Activated T-cell treated with anti-CD3 and anti-CD28 coated beads, Interleukin-2, amount 50 U/mL, for 48 hours (primary cell): ENCODE measurements around the gene ASIC3.

Experiments
- DNase-seq, 2 experiments: peaks; one replicate each; pipeline ENCODE4 v3.0.0-alpha.2; 2020

Gene ASIC3

GRCh38 chr7:151087245-151088018, 39.1 kb downstream of the ASIC3 start:
- peak; percentile 58 to 66 for DNase-seq

- no peak for DNase-seq
Observed at GRCh38 chr7:151088019-151088855, 39.9 kb downstream of the ASIC3 start.

GRCh38 chr7:151088856-151089699, 40.7 kb downstream of the ASIC3 start:
- no peak for DNase-seq

GRCh38 chr7:151089893-151090730, 41.8 kb downstream of the ASIC3 start:
- no peak for DNase-seq

- DNase-seq, result no peak
Observed at GRCh38 chr7:151091003-151091402, 42.7 kb downstream of the ASIC3 start.

DNA sequence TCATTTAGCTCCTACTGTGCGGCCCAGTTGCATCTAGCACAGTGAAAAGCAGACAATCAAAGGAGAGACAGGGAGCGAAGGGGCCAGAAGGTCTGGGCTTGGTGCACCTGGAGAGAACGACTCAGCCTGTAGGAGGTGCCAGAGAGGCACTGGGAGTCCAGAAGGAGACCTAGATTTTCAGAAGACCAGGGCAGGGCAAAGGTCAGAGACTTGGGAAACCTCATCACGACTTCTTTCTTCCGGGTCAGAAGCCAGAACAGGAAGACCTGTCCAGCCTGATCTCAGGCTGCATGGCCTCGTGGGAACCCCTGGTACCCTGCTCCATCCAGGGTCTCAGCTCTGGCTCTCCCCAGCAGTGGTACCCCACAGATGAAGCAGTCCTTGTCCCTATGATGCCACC, 43.1 kb downstream of the ASIC3 start:
- peak in 1 of 2 experiments; percentile 51 for DNase-seq

DNA sequence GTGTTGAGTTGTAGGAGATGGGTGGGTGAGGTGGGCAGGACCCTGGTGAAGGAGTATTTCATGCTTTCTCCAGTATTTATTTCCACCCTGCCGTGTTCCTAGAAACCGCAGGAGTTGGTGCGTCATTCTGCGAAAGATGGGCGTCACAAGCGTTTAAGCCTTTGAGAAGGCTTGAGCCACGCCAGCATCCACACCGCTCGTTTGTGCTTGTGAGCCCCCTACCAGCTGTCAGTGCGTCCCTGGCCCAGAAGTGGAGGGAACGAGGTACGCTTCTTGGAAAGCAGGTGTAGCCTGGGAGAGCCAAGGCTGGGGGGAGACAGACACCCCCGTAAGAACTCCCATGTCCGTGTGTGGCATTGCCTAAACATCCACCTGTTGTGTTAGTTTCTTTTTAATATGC, 43.7 kb downstream of the ASIC3 start:
- DNase-seq, result no peak

DNA sequence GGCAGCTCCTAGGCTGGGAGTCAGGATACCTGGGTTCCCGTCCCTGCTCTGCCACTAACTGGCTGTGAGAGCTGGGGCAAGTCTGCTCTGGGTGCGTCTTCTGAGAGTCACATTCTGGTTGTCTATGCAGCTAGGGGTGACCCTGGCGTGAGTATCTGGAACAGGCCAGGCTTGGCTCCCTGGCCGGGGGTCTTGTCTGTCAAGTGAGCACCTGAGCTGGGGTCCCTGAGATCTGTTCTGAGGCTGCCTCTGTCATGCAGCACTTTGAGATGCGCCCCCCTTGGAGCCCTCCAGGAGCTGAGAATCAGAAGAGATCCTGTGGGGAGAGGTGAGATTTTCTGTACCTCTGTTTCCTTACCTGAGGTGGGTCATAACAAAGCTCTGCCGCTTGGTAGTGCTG, 45.4 kb downstream of the ASIC3 start:
- DNase-seq, result no peak

GRCh38 chr7:151094675-151095074, 46.3 kb downstream of the ASIC3 start:
- DNase-seq, result no peak

- no peak for DNase-seq
Observed at GRCh38 chr7:151095123-151095797, 46.9 kb downstream of the ASIC3 start.

DNA sequence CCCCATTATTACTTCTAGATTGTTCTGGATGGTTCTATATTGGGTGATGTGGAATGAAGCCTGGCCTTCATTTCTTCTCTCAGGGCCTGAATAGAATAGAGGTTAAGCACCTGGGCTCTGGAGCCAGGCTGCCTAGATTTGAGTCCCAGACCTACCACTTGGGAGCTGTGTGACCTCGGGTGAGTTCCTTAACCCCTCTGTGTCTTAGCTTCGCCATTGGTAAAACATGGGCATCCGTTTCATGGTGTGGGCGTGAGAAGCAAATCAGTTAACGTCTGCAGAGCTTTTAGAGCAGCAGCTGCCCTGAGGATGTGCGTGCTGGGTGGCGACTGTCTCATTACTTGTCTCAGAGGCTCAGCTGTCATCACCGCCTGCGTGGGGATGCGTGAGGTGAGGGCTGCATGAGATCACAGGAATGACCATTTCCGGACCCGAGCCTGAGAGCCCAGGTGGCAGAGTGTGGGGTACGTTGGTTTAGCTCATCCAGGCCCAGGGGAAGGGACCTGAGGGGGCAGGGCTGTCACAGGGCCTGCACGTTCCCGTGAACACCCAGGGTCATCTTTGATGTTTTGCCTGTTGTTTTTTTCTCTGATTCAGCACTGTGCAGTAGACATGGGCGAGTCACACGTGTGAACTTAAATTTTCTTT, 47.6 kb downstream of the ASIC3 start:
- no peak for DNase-seq

- DNase-seq, result no peak
Observed at GRCh38 chr7:151099486-151100211, 51.3 kb downstream of the ASIC3 start.

DNA sequence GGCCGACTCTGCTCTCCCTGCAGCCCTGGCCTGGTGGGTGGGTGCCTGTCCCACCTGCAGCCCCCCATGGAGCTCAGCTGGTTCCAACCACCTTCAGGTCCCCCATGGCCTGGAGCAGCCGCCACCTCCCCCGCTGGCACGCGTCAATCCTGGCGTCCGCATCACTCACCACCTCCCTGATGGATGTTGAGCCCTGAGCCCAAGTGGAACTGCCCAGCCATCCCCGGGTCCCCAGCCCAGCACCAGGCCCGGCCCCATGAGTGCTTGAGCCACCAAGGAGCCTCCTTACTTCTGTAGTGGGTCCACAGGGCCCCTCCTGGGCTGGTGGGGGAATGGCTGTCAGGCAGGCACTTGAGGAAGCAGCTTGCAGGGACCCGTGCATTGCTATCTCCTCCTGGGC, 52.6 kb downstream of the ASIC3 start:
- DNase-seq, result no peak

GRCh38 chr7:151101621-151102396, 53.5 kb downstream of the ASIC3 start:
- no peak for DNase-seq
